ENCODE results near the gene TWNK.

Gene TWNK

DNA sequence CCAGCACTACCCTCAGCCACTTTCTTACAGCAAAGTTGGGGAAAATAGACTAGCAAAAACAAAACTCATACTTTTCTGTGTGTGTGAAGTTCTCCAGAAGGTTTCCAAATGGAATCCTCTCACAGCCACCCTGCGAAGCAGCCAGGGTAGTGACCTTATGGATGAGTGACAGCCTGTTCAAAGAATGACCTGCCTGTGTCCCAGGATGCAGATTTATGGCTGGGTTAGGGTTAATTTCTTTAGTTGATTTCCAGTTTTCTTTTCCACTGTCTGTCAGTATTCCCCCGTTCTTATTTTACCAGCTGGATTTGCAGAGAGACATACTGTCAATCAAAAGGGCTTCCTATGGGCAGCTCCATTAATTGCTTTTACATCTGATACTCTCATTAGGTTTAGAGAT is 20.5 kb upstream of the TWNK start:
- Histone ChIP-seq H3K4me1 (ENCODE audit: insufficient read depth, low read length) (no peaks in the 10 kb centered on the region), H3K4me3 (ENCODE audit: low read depth in 1 of 2, low read length in 2 of 2) (no peak overlapping the region), H3K4me2 (ENCODE audit: insufficient read depth, low read length) (no peak overlapping the region), H3K9me3 (ENCODE audit: insufficient read depth, low read length, severe bottlenecking) (no peaks in the 10 kb centered on the region), H2AFZ (ENCODE audit: low read depth, low read length) (no peak overlapping the region), H3K9ac (ENCODE audit: low read depth, low read length) (no peak overlapping the region), H3K27ac (ENCODE audit: low read length) (no peak overlapping the region), H3K36me3 (ENCODE audit: insufficient read depth, low read length) (peaks cover 34% of the 10 kb centered on the region), H4K20me1 (ENCODE audit: insufficient read depth, low read length) (no peaks in the 10 kb centered on the region), H3K27me3 (ENCODE audit: insufficient read depth, low read length, poor library complexity) (no peaks in the 10 kb centered on the region), H3K79me2 (ENCODE audit: insufficient read depth, low read length) (no peaks in the 10 kb centered on the region)
- TF ChIP-seq, protein P1, sequence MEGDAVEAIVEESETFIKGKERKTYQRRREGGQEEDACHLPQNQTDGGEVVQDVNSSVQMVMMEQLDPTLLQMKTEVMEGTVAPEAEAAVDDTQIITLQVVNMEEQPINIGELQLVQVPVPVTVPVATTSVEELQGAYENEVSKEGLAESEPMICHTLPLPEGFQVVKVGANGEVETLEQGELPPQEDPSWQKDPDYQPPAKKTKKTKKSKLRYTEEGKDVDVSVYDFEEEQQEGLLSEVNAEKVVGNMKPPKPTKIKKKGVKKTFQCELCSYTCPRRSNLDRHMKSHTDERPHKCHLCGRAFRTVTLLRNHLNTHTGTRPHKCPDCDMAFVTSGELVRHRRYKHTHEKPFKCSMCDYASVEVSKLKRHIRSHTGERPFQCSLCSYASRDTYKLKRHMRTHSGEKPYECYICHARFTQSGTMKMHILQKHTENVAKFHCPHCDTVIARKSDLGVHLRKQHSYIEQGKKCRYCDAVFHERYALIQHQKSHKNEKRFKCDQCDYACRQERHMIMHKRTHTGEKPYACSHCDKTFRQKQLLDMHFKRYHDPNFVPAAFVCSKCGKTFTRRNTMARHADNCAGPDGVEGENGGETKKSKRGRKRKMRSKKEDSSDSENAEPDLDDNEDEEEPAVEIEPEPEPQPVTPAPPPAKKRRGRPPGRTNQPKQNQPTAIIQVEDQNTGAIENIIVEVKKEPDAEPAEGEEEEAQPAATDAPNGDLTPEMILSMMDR (IDR thresholded peaks at IDR 0.05; ENCODE audit: borderline replicate concordance, extremely low read depth, low read length, poor library complexity, severe bottlenecking) = no peak
- DNase-seq (no peak), ATAC-seq (ENCODE audit: insufficient read depth, low read depth) (no peak)

DNA sequence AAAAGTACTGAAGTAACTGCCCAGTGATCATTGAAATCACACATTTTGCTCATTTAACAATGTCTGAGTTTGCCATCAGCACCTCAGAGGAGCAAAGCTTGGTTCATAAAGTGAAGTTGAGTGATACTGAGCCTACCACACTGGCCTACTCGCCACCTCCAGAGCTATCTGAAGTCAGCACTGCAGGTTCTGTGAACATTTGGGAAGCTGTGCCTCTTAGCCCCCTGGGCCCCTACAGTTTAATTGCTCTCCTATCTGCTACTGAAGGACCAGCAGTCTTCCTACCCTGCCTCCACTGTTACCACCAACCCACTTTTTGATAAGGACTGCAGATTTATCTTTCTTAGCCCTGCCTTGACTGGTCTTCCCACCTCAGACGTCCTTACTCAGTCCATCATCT is 20.0 kb upstream of the TWNK start:
- Histone ChIP-seq H3K79me2 (ENCODE audit: insufficient read depth, low read length) (no peaks in the 10 kb centered on the region), H3K4me1 (ENCODE audit: insufficient read depth, low read length) (no peaks in the 10 kb centered on the region), H3K4me2 (ENCODE audit: insufficient read depth, low read length) (no peak overlapping the region), H4K20me1 (ENCODE audit: insufficient read depth, low read length) (no peaks in the 10 kb centered on the region), H3K4me3 (ENCODE audit: low read depth in 1 of 2, low read length in 2 of 2) (no peak overlapping the region), H2AFZ (ENCODE audit: low read depth, low read length) (no peak overlapping the region), H3K27ac (ENCODE audit: low read length) (no peak overlapping the region), H3K36me3 (ENCODE audit: insufficient read depth, low read length) (peaks cover 29% of the 10 kb centered on the region), H3K9ac (ENCODE audit: low read depth, low read length) (no peak overlapping the region), H3K9me3 (ENCODE audit: insufficient read depth, low read length, severe bottlenecking) (no peaks in the 10 kb centered on the region), H3K27me3 (ENCODE audit: insufficient read depth, low read length, poor library complexity) (no peaks in the 10 kb centered on the region)
- DNase-seq (no peak), ATAC-seq (ENCODE audit: insufficient read depth, low read depth) (no peak)
- TF ChIP-seq, protein P1 (IDR thresholded peaks at IDR 0.05; ENCODE audit: borderline replicate concordance, extremely low read depth, low read length, poor library complexity, severe bottlenecking) = no peak
- no peak for TF ChIP-seq EZH2 (IDR thresholded peaks at IDR 0.05; ENCODE audit: borderline replicate concordance, low read depth, low read length, severe bottlenecking)

DNA sequence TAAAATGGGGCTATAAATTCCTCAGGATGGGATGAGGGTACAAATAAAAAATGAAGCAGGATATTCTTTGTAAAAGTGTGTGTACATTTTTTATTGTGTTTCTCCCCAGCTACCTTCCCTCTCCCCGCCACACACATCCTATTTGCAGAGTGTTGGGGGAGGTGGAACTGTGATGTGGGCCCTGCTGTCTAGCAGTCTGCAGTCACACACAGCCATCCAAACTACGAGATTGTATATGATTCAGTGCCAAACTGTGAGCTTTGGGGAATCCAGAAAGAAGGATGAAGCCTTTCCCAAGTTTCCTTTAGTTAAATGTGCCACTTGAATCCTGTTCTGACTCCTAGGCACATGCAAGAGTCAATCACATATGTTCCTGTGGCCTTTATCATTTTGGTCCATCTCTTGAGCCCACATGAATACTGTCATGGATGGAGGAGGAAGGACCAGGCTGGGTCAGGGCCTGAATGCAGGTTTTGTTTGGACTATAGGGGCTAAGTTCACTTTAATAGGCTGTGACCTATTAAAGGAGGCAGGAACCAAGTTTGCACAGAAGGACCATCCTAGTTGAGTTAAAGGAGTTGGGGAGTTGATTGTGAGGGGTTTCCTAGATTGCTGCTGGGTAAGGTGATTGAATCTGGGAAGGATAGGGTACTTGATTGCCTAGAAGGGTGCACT is 19.1 kb upstream of the TWNK start:
- peaks cover 22% of the 10 kb centered on the region; the same call in 1 of the 2 replicates for H3K36me3 ChIP-seq (ENCODE audit: insufficient read depth, low read length)
- no peaks in the 10 kb centered on the region for H3K4me1 ChIP-seq (ENCODE audit: insufficient read depth, low read length)
- DNase-seq (peak; percentile 0), ATAC-seq (ENCODE audit: insufficient read depth, low read depth) (no peak)
- TF ChIP-seq, protein P1 (IDR thresholded peaks at IDR 0.05; ENCODE audit: borderline replicate concordance, extremely low read depth, low read length, poor library complexity, severe bottlenecking) = no peak
- no peak for TF ChIP-seq EZH2 (IDR thresholded peaks at IDR 0.05; ENCODE audit: borderline replicate concordance, low read depth, low read length, severe bottlenecking)
- no peak overlapping the region for H2AFZ ChIP-seq (ENCODE audit: low read depth, low read length)
- H3K9ac ChIP-seq (ENCODE audit: low read depth, low read length) = no peak overlapping the region
- H3K79me2 ChIP-seq (ENCODE audit: insufficient read depth, low read length) = no peaks in the 10 kb centered on the region
- H3K9me3 ChIP-seq (ENCODE audit: insufficient read depth, low read length, severe bottlenecking) = no peaks in the 10 kb centered on the region
- no peak overlapping the region for H3K27ac ChIP-seq (ENCODE audit: low read length)
- no peaks in the 10 kb centered on the region for H3K27me3 ChIP-seq (ENCODE audit: insufficient read depth, low read length, poor library complexity)
- no peaks in the 10 kb centered on the region for H4K20me1 ChIP-seq (ENCODE audit: insufficient read depth, low read length)
- H3K4me2 ChIP-seq (ENCODE audit: insufficient read depth, low read length) = no peak overlapping the region
- no peak overlapping the region for H3K4me3 ChIP-seq (ENCODE audit: low read depth in 1 of 2, low read length in 2 of 2)

GRCh38 chr10:100968863-100969186 is 18.5 kb upstream of the TWNK start:
- Histone ChIP-seq H3K79me2 (ENCODE audit: insufficient read depth, low read length) (no peaks in the 10 kb centered on the region), H3K27me3 (ENCODE audit: insufficient read depth, low read length, poor library complexity) (no peaks in the 10 kb centered on the region), H3K9ac (ENCODE audit: low read depth, low read length) (no peak overlapping the region), H3K36me3 (ENCODE audit: insufficient read depth, low read length) (peaks cover 18% of the 10 kb centered on the region; the same call in 1 of the 2 replicates), H3K4me1 (ENCODE audit: insufficient read depth, low read length) (no peaks in the 10 kb centered on the region), H3K4me3 (ENCODE audit: low read depth in 1 of 2, low read length in 2 of 2) (no peak overlapping the region), H4K20me1 (ENCODE audit: insufficient read depth, low read length) (no peaks in the 10 kb centered on the region), H3K27ac (ENCODE audit: low read length) (no peak overlapping the region), H3K9me3 (ENCODE audit: insufficient read depth, low read length, severe bottlenecking) (no peaks in the 10 kb centered on the region), H3K4me2 (ENCODE audit: insufficient read depth, low read length) (no peak overlapping the region), H2AFZ (ENCODE audit: low read depth, low read length) (no peak overlapping the region)
- TF ChIP-seq, protein P1 (IDR thresholded peaks at IDR 0.05; ENCODE audit: borderline replicate concordance, extremely low read depth, low read length, poor library complexity, severe bottlenecking) = no peak
- no peak for TF ChIP-seq EZH2 (IDR thresholded peaks at IDR 0.05; ENCODE audit: borderline replicate concordance, low read depth, low read length, severe bottlenecking)
- DNase-seq = no peak
- ATAC-seq (ENCODE audit: insufficient read depth, low read depth) = no peak

Measured in DND-41 (cell line).